Hematopoietic multipotent progenitor cell treated with erythropoietin and hydrocortisone succinate and interleukin-3 and kit ligand, for 17 days (in vitro differentiated cells): ENCODE data around the gene ICAM5.

Source experiments
- DNase-seq: peaks from one replicate; pipeline ENCODE4 v3.0.0-alpha.2; 2015; ENCODE audit warnings: low spot score

The ICAM5 gene

GRCh38 chr19:10291554-10292205, 1.9 kb downstream of the ICAM5 start:
- no peak for DNase-seq

- DNase-seq, result peak; percentile 95
These were observed 2.5 kb downstream of the ICAM5 start for GRCh38 chr19:10292206-10292788.

- peak; percentile 50 for DNase-seq
These were observed 3.3 kb downstream of the ICAM5 start for GRCh38 chr19:10292789-10293636.

- no peak for DNase-seq
These were observed 4.0 kb downstream of the ICAM5 start for GRCh38 chr19:10293637-10294367.

- no peak for DNase-seq
These were observed 4.6 kb downstream of the ICAM5 start for GRCh38 chr19:10294368-10294697.

GRCh38 chr19:10295305-10295846, 5.6 kb downstream of the ICAM5 start:
- DNase-seq, result peak; percentile 67

- no peak for DNase-seq
These were observed 6.3 kb downstream of the ICAM5 start for GRCh38 chr19:10295847-10296591.

- peak; percentile 77 for DNase-seq
These were observed 10.1 kb downstream of the ICAM5 start for GRCh38 chr19:10299545-10300458.

- DNase-seq, result no peak
These were observed 15.5 kb downstream of the ICAM5 start for GRCh38 chr19:10305139-10305806.

GRCh38 chr19:10306327-10306726, 16.6 kb downstream of the ICAM5 start:
- DNase-seq, result no peak

GRCh38 chr19:10309423-10309822, 19.7 kb downstream of the ICAM5 start, which contains the start of gene ZGLP1:
TSS of gene ZGLP1 (minus strand) at chr19:10309815.
- no peak for DNase-seq

- DNase-seq, result peak; percentile 93
These were observed 25.8 kb downstream of the ICAM5 start, which contains the start of gene FDX2 for GRCh38 chr19:10315335-10316214. TSS of gene FDX2 (minus strand) at chr19:10316015. CDS start at chr19:10315996, 19 bp downstream.

GRCh38 chr19:10316229-10317044, 26.7 kb downstream of the ICAM5 start:
- peak; percentile 74 for DNase-seq

- no peak for DNase-seq
These were observed 27.5 kb downstream of the ICAM5 start for GRCh38 chr19:10317045-10317856.

- no peak for DNase-seq
These were observed 28.2 kb downstream of the ICAM5 start for GRCh38 chr19:10317857-10318462.
